GM12878 (cell line): Measurements from ENCODE around the gene PALD1. TPM values are rescaled to one million over a fixed set of nuclear protein-coding genes. Genes with fewer than 3 reads are reported as not detected.

ENCODE experiments used
- ATAC-seq: fragments of 200-7000 bp; cut with Tn5 transposase; 3 replicates; pipeline ENCODE4 v1.9.1; 2020; ENCODE audit warnings: mild to moderate bottlenecking, moderate library complexity
- BruUV-seq: library from RNA; stranded (reverse); fragments of 400-500 nt; replicated peaks from 2 replicates; lab custom pipeline; 2021; lab: Mats Ljungman, UMichigan
- CTCF ChIA-PET: fragments of 300-600 bp; sonication (Branson Sonifier 250); formaldehyde crosslinking; extraction: SDS; loops from one replicate; lab custom pipeline; 2021; ENCODE audit warnings: inconsistent platforms; lab: Yijun Ruan, JAX
- POLR2A ChIA-PET: fragments of 350-600 bp; formaldehyde crosslinking; extraction: SDS; loops from one replicate; lab custom pipeline; 2021; ENCODE audit warnings: inconsistent platforms; lab: Charles Lee
- RAD21 ChIA-PET: fragments of 300-600 bp; sonication (Branson Sonifier 250); formaldehyde crosslinking; loops from one replicate; lab custom pipeline; 2023; ENCODE audit warnings: antibody characterized with exemption; ENCODE audit not compliant: unreplicated experiment; lab: Charles Lee
- SMC1A ChIA-PET: fragments of 300-600 bp; sonication (Branson Sonifier 250); formaldehyde crosslinking; loops from one replicate; lab custom pipeline; 2023; ENCODE audit not compliant: unreplicated experiment, uncharacterized antibody; lab: Charles Lee
- DNase-seq: peaks from one replicate; pipeline ENCODE4 v3.0.0-alpha.2; 2011; ENCODE audit warnings: low read depth, low spot score
- FAIRE-seq: peaks from 3 replicates; lab custom pipeline; 2011; peaks lifted over from hg19 to GRCh38; lab: Jason Lieb, UNC
- H2AFZ ChIP-seq: 2 replicates; pipeline ENCODE4 v1.6.0; 2011; ENCODE audit warnings: low read depth, low read length, control low read depth; ENCODE audit not compliant: control insufficient read depth
- H3K27ac ChIP-seq: 2 replicates; pipeline ENCODE4 v1.5.1; 2011; ENCODE audit warnings: control low read depth; ENCODE audit not compliant: control insufficient read depth, insufficient read depth
- H3K27me3 ChIP-seq, 2 experiments: replicated peaks in 1 of 2; 2 replicates each; pipeline versions ENCODE4 v1.6.0 to v1.6.1; 2011; ENCODE audit warnings: low read length in 1 of 2; ENCODE audit not compliant: control insufficient read depth in 2 of 2, insufficient read depth in 2 of 2
- H3K36me3 ChIP-seq, 2 experiments: 2 replicates each; pipeline ENCODE4 v1.5.1; 2011; ENCODE audit warnings: low read length in 1 of 2; ENCODE audit not compliant: control insufficient read depth in 2 of 2, insufficient read depth in 2 of 2
- H3K4me1 ChIP-seq: 2 replicates; pipeline ENCODE4 v1.6.1; 2011; ENCODE audit warnings: mild to moderate bottlenecking, low read length, moderate library complexity, mixed read lengths; ENCODE audit not compliant: control insufficient read depth, insufficient read depth
- H3K4me2 ChIP-seq: 2 replicates; pipeline ENCODE4 v1.6.0; 2011; ENCODE audit warnings: control low read depth; ENCODE audit not compliant: control insufficient read depth, insufficient read depth
- H3K4me3 ChIP-seq: fragments of 200-600 bp; sonication (generic); 2 replicates; pipeline ENCODE4 v1.5.1; 2016
- H3K79me2 ChIP-seq: 2 replicates; pipeline ENCODE4 v1.6.0; 2011; ENCODE audit warnings: low read length; ENCODE audit not compliant: control insufficient read depth, insufficient read depth
- H3K9ac ChIP-seq: 2 replicates; pipeline ENCODE4 v1.8.0; 2011; ENCODE audit warnings: low read length, control low read depth, mixed read lengths; ENCODE audit not compliant: control insufficient read depth, insufficient read depth
- H3K9me3 ChIP-seq: replicated peaks from 3 replicates; pipeline ENCODE4 v1.5.1; 2011; ENCODE audit warnings: mild to moderate bottlenecking, low read length; ENCODE audit not compliant: control insufficient read depth, insufficient read depth
- H4K20me1 ChIP-seq: 2 replicates; pipeline ENCODE4 v1.6.0; 2011; ENCODE audit not compliant: control insufficient read depth, insufficient read depth
- ATF2 ChIP-seq: IDR thresholded peaks from 2 replicates; pipeline ENCODE4 v1.6.1; 2012; ENCODE audit warnings: low read length, inconsistent platforms
- CHD2 ChIP-seq: IDR thresholded peaks from 2 replicates; pipeline ENCODE4 v1.6.1; 2011; ENCODE audit warnings: low read depth, low read length, improper control_type of control experiment, borderline replicate concordance
- CHD4 ChIP-seq: fragments of 200-600 bp; sonication (generic); IDR thresholded peaks from 2 replicates; pipeline ENCODE4 v1.6.1; 2016; ENCODE audit warnings: mild to moderate bottlenecking
- E4F1 ChIP-seq: fragments of 450-650 bp; IDR thresholded peaks from 2 replicates; pipeline ENCODE4 v1.6.1; 2018; ENCODE audit warnings: borderline replicate concordance, mild to moderate bottlenecking; ENCODE audit not compliant: partially characterized antibody
- POLR2AphosphoS2 ChIP-seq: IDR thresholded peaks from 2 replicates; pipeline ENCODE4 v1.6.1; 2011; ENCODE audit warnings: low read depth, mild to moderate bottlenecking, low read length, improper control_type of control experiment, moderate library complexity
- POU2F2 ChIP-seq: IDR thresholded peaks from 3 replicates; pipeline ENCODE4 v1.6.1; 2011; ENCODE audit warnings: low read depth, mild to moderate bottlenecking, low read length, borderline replicate concordance
- YY1 ChIP-seq: IDR thresholded peaks from 2 replicates; pipeline ENCODE4 v1.6.1; 2011; ENCODE audit warnings: low read depth, mild to moderate bottlenecking, low read length
- ZBTB33 ChIP-seq: fragments of 450-650 bp; IDR thresholded peaks from 2 replicates; pipeline ENCODE4 v1.6.1; 2017; ENCODE audit warnings: mild to moderate bottlenecking
- WGBS: methylation state at CpG from one replicate; pipeline ENCODE4 v1.1.6; 2016; ENCODE audit warnings: low lambda C conversion rate; ENCODE audit not compliant: insufficient replicate concordance, insufficient coverage; ENCODE audit errors: missing lambda C conversion rate; 5-methylcytosine and 5-hydroxymethylcytosine counted together
- in situ Hi-C: fragments of 300-500 bp; cut with MboI; formaldehyde crosslinking; loops from 9 replicates; pipeline ENCODE4 v1.14.3; 2018; ENCODE audit warnings: mixed read lengths
- intact Hi-C: fragments of 100-400 bp; cut with micrococcal nuclease; formaldehyde crosslinking; loops from one replicate; pipeline ENCODE4 v1.14.2; 2022; ENCODE audit not compliant: unreplicated experiment
- polyA plus RNA-seq, 11 experiments: library from polyadenylated mRNA; depleted of rRNA in 4 of 11; unstranded in 6 of 11; stranded (reverse) in 5 of 11; fragments of >200 nt; fragmentation: Nextera tagmentation in 4 of 11; fragmentation: Illumina TruSeq in 1 of 11; extraction: Ambion mirVana in 4 of 11; extraction: Trizol in 1 of 11; gene quantifications; 1 replicate in 1 of 11; 2 replicates in 10 of 11; pipeline versions ENCODE4 v1.2.1 to v1.2.3, GENCODE V29; 2011 to 2016; ENCODE audit warnings: inconsistent platforms in 2 of 11, missing spikeins in 2 of 11, low read depth in 1 of 11
- total RNA-seq, 4 experiments: library from RNA; depleted of rRNA in 3 of 4; stranded (reverse); fragments of >200 nt in 3 of 4; fragmentation: Illumina TruSeq in 1 of 4; extraction: Trizol in 1 of 4; gene quantifications; 2 replicates each; pipeline versions ENCODE4 v1.2.1 to v1.2.3, GENCODE V29; 2013 to 2021

Gene PALD1
- total and polyA plus RNA-seq, 10 of the 15 experiments (the other 5 are each of a cell fraction or from before 2014, with no cell fraction given): 0.43 to 20.9 (median 9.0) TPM

- TF ChIP-seq CHD4: no peak
- TF ChIP-seq YY1: no peak
- TF ChIP-seq ATF2: no peak
- TF ChIP-seq, all 136 proteins: peak for 0
- intact Hi-C loops: loop anchor here (2.0 kb wide), 1 partner anchor 201 kb away; no protein-coding TSS in a partner anchor
- POLR2A ChIA-PET: no interaction called here
- no peak for FAIRE-seq
- no peak overlapping the region for H2AFZ ChIP-seq
- CTCF ChIA-PET: interaction anchor here (1.3 to 4.5 kb wide), 2 partner anchors 8 to 200 kb away, joined by 4 to 30 read pairs; no protein-coding TSS in a partner anchor
- no peak overlapping the region for H3K4me2 ChIP-seq
- H3K9ac ChIP-seq: no peak overlapping the region
- no peaks in the 10 kb centered on the region for H3K79me2 ChIP-seq
- RAD21 ChIA-PET: no interaction called here
- SMC1A ChIA-PET: no interaction called here
- no peak for ATAC-seq
- no peaks in the 10 kb centered on the region; the same call in 1 of the 2 replicates for H3K4me1 ChIP-seq
- in situ Hi-C loops: no loop called here
- no peaks in the 10 kb centered on the region for H3K27me3 ChIP-seq
- WGBS: 80% methylated on average over 1 of the region's 2 CpGs
- DNase-seq: no peak
- no peak overlapping the region for H3K4me3 ChIP-seq
- no TSS peak for BruUV-seq
- no peaks in the 10 kb centered on the region for H3K9me3 ChIP-seq
- no peak overlapping the region for H3K27ac ChIP-seq
- H4K20me1 ChIP-seq: no peaks in the 10 kb centered on the region
- H3K36me3 ChIP-seq: no peaks in the 10 kb centered on the region; a peak in 1 of 4 replicates
These were observed 79.3 kb downstream of the PALD1 start for GRCh38 chr10:70557876-70558275.

GRCh38 chr10:70558295-70558694, 79.7 kb downstream of the PALD1 start:
- Histone ChIP-seq H3K4me2 (no peak overlapping the region), H3K79me2 (no peaks in the 10 kb centered on the region), H3K36me3 (no peaks in the 10 kb centered on the region; a peak in 1 of 4 replicates), H3K27ac (no peak overlapping the region), H3K27me3 (no peaks in the 10 kb centered on the region), H3K4me3 (no peak overlapping the region), H3K9ac (no peak overlapping the region), H2AFZ (no peak overlapping the region), H3K4me1 (no peaks in the 10 kb centered on the region; the same call in 1 of the 2 replicates), H4K20me1 (no peaks in the 10 kb centered on the region), H3K9me3 (no peaks in the 10 kb centered on the region)
- TF ChIP-seq POLR2AphosphoS2: no peak
- no peak for TF ChIP-seq POU2F2
- TF ChIP-seq E4F1: no peak
- no peak for TF ChIP-seq CHD2
- TF ChIP-seq ZBTB33: no peak
- in situ Hi-C loops: no loop called here
- 89% methylated on average over 11 of the region's 11 CpGs for WGBS
- intact Hi-C loops: loop anchor here (2.0 kb wide), 1 partner anchor 201 kb away; no protein-coding TSS in a partner anchor
- ChIA-PET POLR2A (no interaction called here), RAD21 (interaction anchor here (1.0 to 1.4 kb wide), 7 partner anchors 9 to 198 kb away, joined by 3 to 9 read pairs (median 4); no protein-coding TSS in a partner anchor), CTCF (interaction anchor here (0.9 to 4.5 kb wide), 8 partner anchors 8 to 200 kb away, joined by 4 to 30 read pairs (median 6); no protein-coding TSS in a partner anchor), SMC1A (interaction anchor here (0.6 to 2.2 kb wide), 8 partner anchors 9 to 245 kb away, joined by 3 to 7 read pairs (median 3); no protein-coding TSS in a partner anchor)
- FAIRE-seq: no peak
- DNase-seq: no peak
- no TSS peak for BruUV-seq
- ATAC-seq: no peak
